IMR-90 (cell line): Measurements from ENCODE around the gene NELL1. TPM values are rescaled to one million over a fixed set of nuclear protein-coding genes. Genes with fewer than 3 reads are reported as not detected.

ENCODE experiments used
- ATAC-seq: fragments of 200-7000 bp; cut with Tn5 transposase; 2 replicates; pipeline ENCODE4 v1.9.1; 2020; ENCODE audit warnings: low read depth, mild to moderate bottlenecking, moderate library complexity
- BruUV-seq: library from RNA; stranded (reverse); fragments of 400-500 nt; replicated peaks from 2 replicates; lab custom pipeline; 2021; lab: Mats Ljungman, UMichigan
- CTCF ChIA-PET: fragments of 300-600 bp; formaldehyde crosslinking; extraction: SDS; loops from one replicate; lab custom pipeline; 2021; ENCODE audit warnings: antibody characterized with exemption; lab: Yijun Ruan, JAX
- POLR2A ChIA-PET: fragments of 300-600 bp; sonication (Branson Sonifier 250); formaldehyde crosslinking; loops from one replicate; lab custom pipeline; 2022; ENCODE audit warnings: antibody characterized with exemption; ENCODE audit not compliant: unreplicated experiment; lab: Charles Lee
- DNase-seq: peaks from one replicate; pipeline ENCODE4 v3.0.0; 2013
- H2AFZ ChIP-seq: replicated peaks from 2 replicates; pipeline ENCODE3; 2013; ENCODE audit warnings: low read length, mild to moderate bottlenecking; ENCODE audit not compliant: poor library complexity
- H2AK5ac ChIP-seq: 2 replicates; pipeline ENCODE4 v1.6.1; 2013; ENCODE audit warnings: low read depth, low read length, inconsistent platforms
- H2AK9ac ChIP-seq: replicated peaks from 2 replicates; pipeline ENCODE3; 2013; ENCODE audit warnings: mild to moderate bottlenecking, low read depth, low read length, moderate library complexity; ENCODE audit not compliant: poor library complexity
- H2BK120ac ChIP-seq: 2 replicates; pipeline ENCODE4 v1.6.1; 2013; ENCODE audit warnings: low read depth, low read length, inconsistent platforms
- H2BK15ac ChIP-seq: 3 replicates; pipeline ENCODE4 v1.6.1; 2013; ENCODE audit warnings: low read depth, low read length, inconsistent platforms
- H2BK20ac ChIP-seq: 2 replicates; pipeline ENCODE4 v1.6.1; 2013; ENCODE audit warnings: low read depth, mild to moderate bottlenecking, inconsistent platforms, low read length, moderate library complexity
- H2BK5ac ChIP-seq: 2 replicates; pipeline ENCODE4 v1.6.1; 2013; ENCODE audit warnings: mild to moderate bottlenecking, low read depth, low read length, inconsistent platforms; ENCODE audit not compliant: poor library complexity, severe bottlenecking
- H3K14ac ChIP-seq: replicated peaks from 2 replicates; pipeline ENCODE4 v1.6.1; 2013; ENCODE audit warnings: low read depth, low read length, inconsistent platforms
- H3K18ac ChIP-seq: 2 replicates; pipeline ENCODE4 v1.6.1; 2013; ENCODE audit warnings: low read depth, low read length, control low read depth
- H3K23ac ChIP-seq: 2 replicates; pipeline ENCODE4 v1.6.1; 2013; ENCODE audit warnings: low read depth, low read length, inconsistent platforms
- H3K27ac ChIP-seq: 2 replicates; pipeline ENCODE4 v1.5.1; 2013; ENCODE audit warnings: mild to moderate bottlenecking, control low read depth, low read length; ENCODE audit not compliant: insufficient read depth
- H3K27me3 ChIP-seq: 2 replicates; pipeline ENCODE4 v1.6.1; 2013; ENCODE audit warnings: low read length; ENCODE audit not compliant: control insufficient read depth, insufficient read depth
- H3K36me3 ChIP-seq: 2 replicates; pipeline ENCODE4 v1.6.1; 2013; ENCODE audit warnings: low read length, mixed read lengths; ENCODE audit not compliant: control insufficient read depth, insufficient read depth
- H3K4ac ChIP-seq: 2 replicates; pipeline ENCODE4 v1.6.1; 2013; ENCODE audit warnings: low read depth, low read length, inconsistent platforms
- H3K4me1 ChIP-seq: 2 replicates; pipeline ENCODE4 v1.6.1; 2013; ENCODE audit warnings: low read length, mixed read lengths; ENCODE audit not compliant: control insufficient read depth, insufficient read depth
- H3K4me2 ChIP-seq: 2 replicates; pipeline ENCODE4 v1.6.1; 2013; ENCODE audit warnings: low read depth, mild to moderate bottlenecking, control low read depth, low read length, moderate library complexity
- H3K4me3 ChIP-seq: 2 replicates; pipeline ENCODE4 v1.5.1; 2013; ENCODE audit warnings: low read depth, mild to moderate bottlenecking, control low read depth, low read length, moderate library complexity; ENCODE audit not compliant: insufficient read depth
- H3K56ac ChIP-seq: 2 replicates; pipeline ENCODE4 v1.6.1; 2013; ENCODE audit warnings: low read length, inconsistent platforms; ENCODE audit not compliant: insufficient read depth; ENCODE audit errors: extremely low read depth
- H3K79me1 ChIP-seq, 2 experiments: 2 replicates each; pipeline ENCODE4 v1.6.1; 2013; ENCODE audit warnings: low read length in 2 of 2, inconsistent platforms in 1 of 2, low read depth in 1 of 2
- H3K9ac ChIP-seq: 2 replicates; pipeline ENCODE4 v1.6.1; 2013; ENCODE audit warnings: low read depth, low read length, control low read depth
- H3K9me1 ChIP-seq: 2 replicates; pipeline ENCODE4 v1.6.1; 2013; ENCODE audit warnings: low read length, inconsistent platforms; ENCODE audit not compliant: insufficient read depth
- H3K9me3 ChIP-seq: 2 replicates; pipeline ENCODE4 v1.6.1; 2013; ENCODE audit warnings: low read length; ENCODE audit not compliant: control insufficient read depth, insufficient read depth
- H4K20me1 ChIP-seq: 2 replicates; pipeline ENCODE4 v1.6.1; 2013; ENCODE audit warnings: low read length, inconsistent platforms; ENCODE audit not compliant: insufficient read depth
- H4K5ac ChIP-seq: 2 replicates; pipeline ENCODE4 v1.6.1; 2013; ENCODE audit warnings: mild to moderate bottlenecking, low read depth, low read length, control low read depth
- H4K8ac ChIP-seq, 2 experiments: 2 replicates each; pipeline ENCODE4 v1.6.1; 2013; ENCODE audit warnings: low read depth in 2 of 2, low read length in 2 of 2, control low read depth in 1 of 2, inconsistent platforms in 1 of 2
- H4K91ac ChIP-seq: 2 replicates; pipeline ENCODE4 v1.6.1; 2013; ENCODE audit warnings: low read depth, low read length, inconsistent platforms; ENCODE audit not compliant: insufficient read depth
- BHLHE40 ChIP-seq: fragments of 150-350 bp; IDR thresholded peaks from 2 replicates; pipeline ENCODE4 v1.6.1; 2016; ENCODE audit warnings: mild to moderate bottlenecking, low read depth, low read length
- CHD1 ChIP-seq: IDR thresholded peaks from 2 replicates; pipeline ENCODE4 v1.6.1; 2012; ENCODE audit warnings: low read depth, low read length, improper control_type of control experiment
- CTCF ChIP-seq: conservative IDR thresholded peaks from 2 replicates; pipeline ENCODE4 v1.5.1; 2012; ENCODE audit warnings: mild to moderate bottlenecking, low read depth, low read length, improper control_type of control experiment
- ELK1 ChIP-seq: fragments of 150-350 bp; IDR thresholded peaks from 2 replicates; pipeline ENCODE4 v1.6.1; 2016; ENCODE audit warnings: low read depth, mild to moderate bottlenecking, low read length, moderate library complexity, borderline replicate concordance
- FOS ChIP-seq: fragments of 150-350 bp; IDR thresholded peaks from 2 replicates; pipeline ENCODE4 v1.6.1; 2016; ENCODE audit warnings: low read depth, low read length
- MAZ ChIP-seq: IDR thresholded peaks from 2 replicates; pipeline ENCODE4 v1.6.1; 2012; ENCODE audit warnings: low read depth, mild to moderate bottlenecking, low read length, improper control_type of control experiment, moderate library complexity, borderline replicate concordance
- RCOR1 ChIP-seq: IDR thresholded peaks from 2 replicates; pipeline ENCODE4 v1.6.1; 2012; ENCODE audit warnings: mild to moderate bottlenecking, low read length, improper control_type of control experiment; ENCODE audit not compliant: insufficient replicate concordance
- USF2 ChIP-seq: fragments of 150-350 bp; IDR thresholded peaks from 2 replicates; pipeline ENCODE4 v1.6.1; 2017; ENCODE audit warnings: mild to moderate bottlenecking, antibody characterized with exemption, low read length, low read depth
- WGBS, 2 experiments: methylation state at CpG; one replicate each; pipeline versions ENCODE4 v1.1.5 to v1.1.7; 2013; ENCODE audit warnings: missing lambda C conversion rate in 2 of 2; ENCODE audit not compliant: insufficient read length in 1 of 2; ENCODE audit errors: extremely low coverage in 2 of 2; 5-methylcytosine and 5-hydroxymethylcytosine counted together
- dilution Hi-C: fragments of 300-500 bp; cut with HindIII; formaldehyde crosslinking; loops from one replicate; pipeline ENCODE4 v1.14.3; 2018; ENCODE audit warnings: low sequenced_read_pairs; ENCODE audit not compliant: unreplicated experiment
- in situ Hi-C: fragments of 300-500 bp; cut with MboI; formaldehyde crosslinking; loops from 3 replicates; pipeline ENCODE4 v1.14.3; 2019; ENCODE audit warnings: low sequenced_read_pairs, inconsistent platforms, mixed read lengths
- intact Hi-C: fragments of 100-400 bp; cut with micrococcal nuclease; formaldehyde crosslinking; loops from 2 replicates; pipeline ENCODE4 v1.10.0; 2022
- polyA plus RNA-seq, 3 experiments: library from polyadenylated mRNA; depleted of rRNA; stranded (reverse); fragments of >200 nt; gene quantifications; 2 replicates each; pipeline ENCODE4 v1.2.3, GENCODE V29; 2012; ENCODE audit warnings: low replicate concordance in 1 of 3
- total RNA-seq: library from RNA; depleted of rRNA; stranded (reverse); fragments of >200 nt; gene quantifications from 2 replicates; pipeline ENCODE4 v1.2.3, GENCODE V29; 2012

NELL1 gene
- total and polyA plus RNA-seq, 2 of the 4 experiments (the other 2 are of a cell fraction) = not detected

- no peak overlapping the region for H3K4me3 ChIP-seq
- DNase-seq (no peak), ATAC-seq (no peak)
- in situ Hi-C loops (loop anchor here (25.0 kb wide), 1 partner anchor 684 kb away; no protein-coding TSS in a partner anchor), intact Hi-C loops (no loop called here), dilution Hi-C loops (no loop called here)
- no peaks in the 10 kb centered on the region for H3K79me1 ChIP-seq
- no peak overlapping the region for H3K4ac ChIP-seq
- H4K91ac ChIP-seq = no peak overlapping the region
- H3K9me1 ChIP-seq = no peaks in the 10 kb centered on the region
- H4K8ac ChIP-seq = no peak overlapping the region
- no TSS peak for BruUV-seq
- no peaks in the 10 kb centered on the region for H3K9me3 ChIP-seq
- H3K27ac ChIP-seq = no peak overlapping the region
- no peak overlapping the region for H3K18ac ChIP-seq
- no peak overlapping the region for H4K5ac ChIP-seq
- H2BK5ac ChIP-seq = no peak overlapping the region
- H3K4me1 ChIP-seq = no peaks in the 10 kb centered on the region
- no peak overlapping the region for H3K9ac ChIP-seq
- no peak overlapping the region for H2BK20ac ChIP-seq
- H3K36me3 ChIP-seq = no peaks in the 10 kb centered on the region
- no peak overlapping the region for H2BK120ac ChIP-seq
- no CpG with 5 or more reads among the region's 2 CpGs for WGBS, 2 experiments
- no peak overlapping the region for H2AFZ ChIP-seq
- no peak overlapping the region for H3K56ac ChIP-seq
- H3K23ac ChIP-seq = no peak overlapping the region
- ChIA-PET CTCF (no interaction called here), POLR2A (no interaction called here)
- no peak overlapping the region for H2BK15ac ChIP-seq
- H2AK5ac ChIP-seq = no peak overlapping the region
- no peak overlapping the region for H2AK9ac ChIP-seq
- no peak for TF ChIP-seq CTCF
- TF ChIP-seq RCOR1 = no peak
- TF ChIP-seq ELK1 = no peak
- TF ChIP-seq BHLHE40 = no peak
- no peak for TF ChIP-seq FOS
- no peak for TF ChIP-seq MAZ
- TF ChIP-seq USF2 = no peak
- no peak for TF ChIP-seq CHD1
- H4K20me1 ChIP-seq = no peaks in the 10 kb centered on the region
- H3K4me2 ChIP-seq = no peak overlapping the region
- H3K14ac ChIP-seq = no peak overlapping the region
- no peaks in the 10 kb centered on the region; the same call in 1 of the 2 replicates for H3K27me3 ChIP-seq
These were observed 48.4 kb upstream of the NELL1 start for GRCh38 chr11:20620988-20621387.
